Thyroid gland (tissue), 4 donors: ENCODE results near the gene DEFB131B. TPM values are rescaled to one million over a fixed set of nuclear protein-coding genes. Genes with fewer than 3 reads are reported as not detected.

Experiments
- DNase-seq, 2 donors: peaks; one replicate each; pipeline ENCODE4 v3.0.0-alpha.2; 2019
- H3K27ac ChIP-seq, 3 donors: fragments of 200-600 bp; sonication (generic); 1 replicate in 2 of 3; 2 replicates in 1 of 3; pipeline ENCODE4 v1.5.1; 2016 to 2019; ENCODE audit warnings: mild to moderate bottlenecking in 1 of 3, moderate library complexity in 1 of 3
- H3K27me3 ChIP-seq: fragments of 200-600 bp; sonication (generic); one replicate; pipeline ENCODE4 v1.5.1; 2019
- H3K36me3 ChIP-seq, 2 donors: fragments of 200-600 bp; sonication (generic); one replicate each; pipeline ENCODE4 v1.5.1; 2016 to 2019
- H3K4me1 ChIP-seq, 2 donors: fragments of 200-600 bp; sonication (generic); one replicate each; pipeline ENCODE4 v1.5.1; 2017 to 2019
- H3K4me3 ChIP-seq, 3 donors: fragments of 200-600 bp; sonication (generic); replicated peaks in 1 of 3; 1 replicate in 2 of 3; 2 replicates in 1 of 3; pipeline ENCODE4 v1.5.1; 2016; ENCODE audit warnings: mild to moderate bottlenecking in 1 of 3
- H3K9me3 ChIP-seq: fragments of 200-600 bp; sonication (generic); one replicate; pipeline ENCODE4 v1.5.1; 2017
- CTCF ChIP-seq, 6 experiments: fragments of 200-600 bp in 3 of 6; fragments of 450-650 bp in 3 of 6; sonication (generic) in 3 of 6; IDR thresholded peaks; one replicate each; pipeline ENCODE4 v1.5.1; 2016 to 2019; ENCODE audit warnings: antibody characterized with exemption in 6 of 6, mild to moderate bottlenecking in 2 of 6, inconsistent platforms in 1 of 6, moderate library complexity in 1 of 6
- POLR2A ChIP-seq, 2 donors: fragments of 450-650 bp; IDR thresholded peaks; one replicate each; pipeline ENCODE4 v1.6.1; 2017; ENCODE audit warnings: antibody characterized with exemption in 2 of 2, mild to moderate bottlenecking in 2 of 2, moderate library complexity in 1 of 2
- WGBS, 2 donors: methylation state at CpG; one replicate each; pipeline ENCODE4 v1.1.5; 2017; 5-methylcytosine and 5-hydroxymethylcytosine counted together
- intact Hi-C: fragments of 100-400 bp; cut with DNase I; formaldehyde crosslinking; loops from one replicate; pipeline ENCODE4 v1.15.1; 2023
- small RNA-seq: library from RNA; depleted of rRNA; stranded (forward); fragments of <200 nt; gene quantifications from one replicate; pipeline ENCODE3, GENCODE V24; 2016
- total RNA-seq, 4 donors: library from RNA; depleted of rRNA; stranded (reverse); fragments of >200 nt; gene quantifications; one replicate each; pipeline ENCODE4 v1.2.3, GENCODE V29; 2016

Gene DEFB131B
- total RNA-seq, 4 donors from 2014 or later, result not detected

- intact Hi-C loops, result no loop called here
- WGBS, 2 donors, result 5 to 6% methylated on average over 6 of the region's 6 CpGs
- H3K36me3 ChIP-seq, result no peaks in the 10 kb centered on the region
Measured at GRCh38 chr11:71929491-71929890, 51.2 kb downstream of the DEFB131B start.

GRCh38 chr11:71930556-71931244 lies 52.4 kb downstream of the DEFB131B start:
- H3K4me1 ChIP-seq, result peaks cover 30 to 34% of the 10 kb centered on the region in 2 donors
- TF ChIP-seq CTCF (IDR thresholded peaks at IDR 0.05) (no peak), POLR2A (IDR thresholded peaks at IDR 0.05) (no peak)
- intact Hi-C loops, result no loop called here
- H3K36me3 ChIP-seq, result no peaks in the 10 kb centered on the region
- no peak overlapping the region for H3K4me3 ChIP-seq
- H3K27me3 ChIP-seq, result no peaks in the 10 kb centered on the region
- no peak overlapping the region for H3K27ac ChIP-seq
- 73 to 74% methylated on average over 11 of the region's 11 CpGs for WGBS, 2 donors
- no peak for DNase-seq
- H3K9me3 ChIP-seq, result no peaks in the 10 kb centered on the region

More at GRCh38 chr11:71929491-71929890, 51.2 kb downstream of the DEFB131B start:
- Histone ChIP-seq H3K27me3 (no peaks in the 10 kb centered on the region), H3K4me3 (peak overlapping the region; percentile 60 to 91 (median 65)), H3K9me3 (no peaks in the 10 kb centered on the region), H3K27ac (no peak overlapping the region), H3K4me1 (peaks cover 30 to 34% of the 10 kb centered on the region in 2 donors)
- no peak for DNase-seq
- TF ChIP-seq CTCF (IDR thresholded peaks at IDR 0.05), result no peak
- TF ChIP-seq POLR2A (IDR thresholded peaks at IDR 0.05), result no peak

GRCh38 chr11:71931245-71931602 lies 53.0 kb downstream of the DEFB131B start:
- Histone ChIP-seq H3K4me3 (no peak overlapping the region), H3K9me3 (no peaks in the 10 kb centered on the region), H3K4me1 (peaks cover 30 to 34% of the 10 kb centered on the region in 2 donors), H3K27ac (no peak overlapping the region), H3K36me3 (no peaks in the 10 kb centered on the region), H3K27me3 (no peaks in the 10 kb centered on the region)
- WGBS, 2 donors, result 56 to 72% methylated on average over 2 of the region's 2 CpGs
- no peak for DNase-seq
- intact Hi-C loops, result no loop called here
- TF ChIP-seq CTCF (IDR thresholded peaks at IDR 0.05), result no peak
- no peak for TF ChIP-seq POLR2A (IDR thresholded peaks at IDR 0.05)

GRCh38 chr11:71933141-71933933 lies 55.1 kb downstream of the DEFB131B start:
- no peak overlapping the region for H3K27ac ChIP-seq
- TF ChIP-seq CTCF (IDR thresholded peaks at IDR 0.05) (no peak), POLR2A (IDR thresholded peaks at IDR 0.05) (no peak)
- H3K9me3 ChIP-seq, result no peaks in the 10 kb centered on the region
- no peaks in the 10 kb centered on the region for H3K27me3 ChIP-seq
- H3K4me3 ChIP-seq, result no peak overlapping the region
- no peaks in the 10 kb centered on the region for H3K36me3 ChIP-seq
- peaks cover 22 to 29% of the 10 kb centered on the region in 2 donors for H3K4me1 ChIP-seq
- peak; percentile 24 to 34 for DNase-seq
- WGBS, 2 donors, result 83% methylated on average over 4 of the region's 4 CpGs
- intact Hi-C loops, result no loop called here

Small RNAs within 50 kb of the gene (small RNA-seq; reads per million reads assigned to genes)
- not detected for gene RNA5SP342

Other genes with a start within 250 kb of the DEFB131B start
- gene DEFB108B, start 45.3 kb upstream of the DEFB131B start, total RNA-seq, result not detected
- 10 to 100 TPM; 13.8 to 19.9 (median 16.4) TPM for gene XNDC1N, start 50.1 kb downstream of the DEFB131B start, total RNA-seq
- gene RNF121, start 50.6 kb downstream of the DEFB131B start, total RNA-seq, result 10 to 100 TPM; 41.9 to 64.4 (median 54.7) TPM
- gene IL18BP, start 120.5 kb downstream of the DEFB131B start, total RNA-seq, result 10 to 100 TPM in 2 of 4 donors, 1 to 10 TPM in 2; 7.6 to 12.1 (median 9.5) TPM
- gene NUMA1, start 202.1 kb downstream of the DEFB131B start, total RNA-seq, result 100 to 1,000 TPM; 259 to 342 (median 280) TPM
- 10 to 100 TPM; 13.0 to 24.5 (median 14.1) TPM for gene LRRC51, start 202.4 kb downstream of the DEFB131B start, total RNA-seq
- gene LAMTOR1, start 224.8 kb downstream of the DEFB131B start, total RNA-seq, result 100 to 1,000 TPM; 127 to 204 (median 182) TPM
- gene TOMT, start 227.5 kb downstream of the DEFB131B start, total RNA-seq, result not detected
- gene ANAPC15, start 234.2 kb downstream of the DEFB131B start, total RNA-seq, result 10 to 100 TPM; 21.5 to 49.6 (median 39.7) TPM